ENCODE measurements around the gene FHIT.

The FHIT gene

GRCh38 chr3:60343831-60344230, 907.4 kb downstream of the FHIT start:
- no peaks in the 10 kb centered on the region for H3K27me3 ChIP-seq
- no peak overlapping the region for H3K4me3 ChIP-seq (ENCODE audit: low read depth in 1 of 2, low read length in 1 of 2)
- TF ChIP-seq, protein P1, sequence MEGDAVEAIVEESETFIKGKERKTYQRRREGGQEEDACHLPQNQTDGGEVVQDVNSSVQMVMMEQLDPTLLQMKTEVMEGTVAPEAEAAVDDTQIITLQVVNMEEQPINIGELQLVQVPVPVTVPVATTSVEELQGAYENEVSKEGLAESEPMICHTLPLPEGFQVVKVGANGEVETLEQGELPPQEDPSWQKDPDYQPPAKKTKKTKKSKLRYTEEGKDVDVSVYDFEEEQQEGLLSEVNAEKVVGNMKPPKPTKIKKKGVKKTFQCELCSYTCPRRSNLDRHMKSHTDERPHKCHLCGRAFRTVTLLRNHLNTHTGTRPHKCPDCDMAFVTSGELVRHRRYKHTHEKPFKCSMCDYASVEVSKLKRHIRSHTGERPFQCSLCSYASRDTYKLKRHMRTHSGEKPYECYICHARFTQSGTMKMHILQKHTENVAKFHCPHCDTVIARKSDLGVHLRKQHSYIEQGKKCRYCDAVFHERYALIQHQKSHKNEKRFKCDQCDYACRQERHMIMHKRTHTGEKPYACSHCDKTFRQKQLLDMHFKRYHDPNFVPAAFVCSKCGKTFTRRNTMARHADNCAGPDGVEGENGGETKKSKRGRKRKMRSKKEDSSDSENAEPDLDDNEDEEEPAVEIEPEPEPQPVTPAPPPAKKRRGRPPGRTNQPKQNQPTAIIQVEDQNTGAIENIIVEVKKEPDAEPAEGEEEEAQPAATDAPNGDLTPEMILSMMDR (IDR thresholded peaks at IDR 0.05): no peak

DNA sequence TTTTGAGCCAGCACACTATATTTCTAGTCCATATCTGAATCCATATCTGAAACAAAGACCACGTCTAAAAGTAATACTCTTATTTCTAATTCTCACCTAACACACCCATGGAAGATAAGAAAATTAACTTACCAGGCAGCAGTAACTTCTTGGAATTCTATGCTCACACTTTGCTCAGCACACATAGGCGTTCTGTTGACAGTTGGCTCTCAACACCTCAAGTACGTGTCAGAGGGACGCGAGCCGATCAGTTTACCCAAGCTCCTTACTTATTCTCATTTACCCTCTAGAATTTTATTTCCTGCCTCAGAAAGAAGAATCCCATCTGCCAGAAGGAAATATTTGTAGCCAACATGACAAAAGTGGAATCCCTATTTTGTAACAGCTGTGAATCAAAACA, 911.9 kb downstream of the FHIT start:
- Histone ChIP-seq H3K27me3 (no peaks in the 10 kb centered on the region), H3K4me1 (ENCODE audit: control insufficient read depth in 1 of 2, insufficient read depth in 1 of 2, low read depth in 1 of 2, low read length in 1 of 2) (peaks cover 3% of the 10 kb centered on the region in 2 experiments), H3K36me3 (no peaks in the 10 kb centered on the region), H3K27ac (no peak overlapping the region), H3K4me3 (ENCODE audit: low read depth in 1 of 2, low read length in 1 of 2) (no peak overlapping the region), H3K9me3 (no peaks in the 10 kb centered on the region)
- TF ChIP-seq, protein P1 (IDR thresholded peaks at IDR 0.05): no peak

More at GRCh38 chr3:60343831-60344230, 907.4 kb downstream of the FHIT start:
- Histone ChIP-seq H3K4me1 (ENCODE audit: control insufficient read depth in 1 of 2, insufficient read depth in 1 of 2, low read depth in 1 of 2, low read length in 1 of 2) (no peaks in the 10 kb centered on the region), H3K36me3 (no peaks in the 10 kb centered on the region), H3K9me3 (no peaks in the 10 kb centered on the region), H3K27ac (no peak overlapping the region)

GRCh38 chr3:60337421-60337820, 913.8 kb downstream of the FHIT start:
- Histone ChIP-seq H3K9me3 (no peaks in the 10 kb centered on the region), H3K4me3 (ENCODE audit: low read depth in 1 of 2, low read length in 1 of 2) (no peak overlapping the region), H3K27ac (no peak overlapping the region), H3K36me3 (no peaks in the 10 kb centered on the region), H3K27me3 (no peaks in the 10 kb centered on the region), H3K4me1 (ENCODE audit: control insufficient read depth in 1 of 2, insufficient read depth in 1 of 2, low read depth in 1 of 2, low read length in 1 of 2) (peaks cover 11% of the 10 kb centered on the region in 2 experiments)
- TF ChIP-seq, protein P1 (IDR thresholded peaks at IDR 0.05): no peak

DNA sequence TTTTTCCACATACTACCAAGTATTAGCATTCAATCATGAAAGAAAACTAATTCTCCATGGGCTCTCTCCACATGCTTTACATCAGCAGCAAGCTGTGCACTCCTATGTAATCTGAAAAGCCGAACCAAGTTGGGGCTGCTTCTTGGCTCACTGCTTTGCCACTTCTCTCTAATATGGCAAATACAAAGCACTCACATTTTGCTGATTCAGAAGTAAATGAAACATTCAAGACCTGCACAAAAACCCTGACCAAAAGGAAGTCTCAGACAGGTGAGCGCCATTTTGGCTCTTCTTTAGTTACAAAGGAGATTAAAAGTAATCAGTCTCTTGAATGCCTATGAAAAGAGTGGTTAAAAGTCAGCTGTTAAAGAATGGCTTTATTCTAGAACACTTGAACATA, 915.2 kb downstream of the FHIT start:
- H3K27me3 ChIP-seq: no peaks in the 10 kb centered on the region
- H3K4me3 ChIP-seq (ENCODE audit: low read depth in 1 of 2, low read length in 1 of 2): no peak overlapping the region
- H3K36me3 ChIP-seq: no peaks in the 10 kb centered on the region
- no peaks in the 10 kb centered on the region for H3K9me3 ChIP-seq
- peaks cover 11% of the 10 kb centered on the region in 2 experiments for H3K4me1 ChIP-seq (ENCODE audit: control insufficient read depth in 1 of 2, insufficient read depth in 1 of 2, low read depth in 1 of 2, low read length in 1 of 2)
- TF ChIP-seq, protein P1 (IDR thresholded peaks at IDR 0.05): no peak
- no peak overlapping the region for H3K27ac ChIP-seq

- H3K4me1 ChIP-seq (ENCODE audit: control insufficient read depth in 1 of 2, insufficient read depth in 1 of 2, low read depth in 1 of 2, low read length in 1 of 2): peaks cover 11% of the 10 kb centered on the region in 2 experiments
- H3K36me3 ChIP-seq: no peaks in the 10 kb centered on the region
- TF ChIP-seq, protein P1 (IDR thresholded peaks at IDR 0.05): no peak
- H3K4me3 ChIP-seq (ENCODE audit: low read depth in 1 of 2, low read length in 1 of 2): no peak overlapping the region
- H3K27me3 ChIP-seq: no peaks in the 10 kb centered on the region
- no peaks in the 10 kb centered on the region for H3K9me3 ChIP-seq
- no peak overlapping the region for H3K27ac ChIP-seq
Measured at GRCh38 chr3:60333710-60334109, 917.5 kb downstream of the FHIT start.

DNA sequence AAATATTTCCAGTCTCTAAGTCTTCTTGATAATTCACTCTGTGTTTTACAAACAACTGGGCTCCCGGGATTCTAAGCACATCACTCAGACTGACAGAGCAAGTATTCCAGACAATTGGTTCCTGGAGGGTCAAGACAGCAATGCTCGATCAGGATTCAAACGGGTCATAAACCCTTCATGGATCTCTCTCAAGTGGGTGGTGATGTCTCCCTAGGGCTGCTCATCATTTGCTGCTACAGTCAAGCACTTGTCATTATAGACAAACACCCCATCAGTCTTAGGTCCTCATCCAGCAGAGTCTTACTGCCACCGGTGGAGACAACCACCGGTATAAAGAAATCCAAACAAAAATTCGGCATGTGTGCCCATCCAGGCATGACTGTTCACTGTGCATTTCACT, 921.1 kb downstream of the FHIT start:
- no peak overlapping the region for H3K27ac ChIP-seq
- no peaks in the 10 kb centered on the region for H3K27me3 ChIP-seq
- no peaks in the 10 kb centered on the region for H3K36me3 ChIP-seq
- no peaks in the 10 kb centered on the region for H3K9me3 ChIP-seq
- peaks cover 11 to 19% of the 10 kb centered on the region in 2 experiments for H3K4me1 ChIP-seq (ENCODE audit: control insufficient read depth in 1 of 2, insufficient read depth in 1 of 2, low read depth in 1 of 2, low read length in 1 of 2)
- H3K4me3 ChIP-seq (ENCODE audit: low read depth in 1 of 2, low read length in 1 of 2): no peak overlapping the region
- TF ChIP-seq, protein P1 (IDR thresholded peaks at IDR 0.05): no peak

All from neutrophil (primary cell).